GM23248 (cell line): ENCODE data around the gene SERPINB1. TPM values are rescaled to one million over a fixed set of nuclear protein-coding genes. Genes with fewer than 3 reads are reported as not detected.

ENCODE experiments used
- DNase-seq: peaks from one replicate; pipeline ENCODE4 v3.0.0-alpha.2; 2015
- H2AFZ ChIP-seq: fragments of 200-600 bp; sonication (generic); 2 replicates; pipeline ENCODE4 v1.6.1; 2016; ENCODE audit warnings: antibody characterized with exemption
- H3F3A ChIP-seq: fragments of 200-600 bp; sonication (generic); 2 replicates; pipeline ENCODE4 v1.6.1; 2016; ENCODE audit warnings: mild to moderate bottlenecking, antibody characterized with exemption, mixed run types; ENCODE audit not compliant: insufficient read depth
- H3K27ac ChIP-seq: fragments of 200-600 bp; sonication (generic); 2 replicates; pipeline ENCODE4 v1.5.1; 2016; ENCODE audit warnings: mild to moderate bottlenecking
- H3K27me3 ChIP-seq: fragments of 200-600 bp; sonication (generic); replicated peaks from 2 replicates; pipeline ENCODE4 v1.6.1; 2016; ENCODE audit warnings: mild to moderate bottlenecking; ENCODE audit not compliant: insufficient read depth
- H3K36me3 ChIP-seq: fragments of 200-600 bp; sonication (generic); 2 replicates; pipeline ENCODE4 v1.6.1; 2016; ENCODE audit warnings: low read depth, mild to moderate bottlenecking
- H3K4me1 ChIP-seq: fragments of 200-600 bp; sonication (generic); 2 replicates; pipeline ENCODE4 v1.6.1; 2016; ENCODE audit warnings: mild to moderate bottlenecking; ENCODE audit not compliant: insufficient read depth
- H3K4me2 ChIP-seq: fragments of 200-600 bp; sonication (generic); one replicate; pipeline ENCODE4 v1.6.1; 2016; ENCODE audit warnings: mild to moderate bottlenecking; ENCODE audit not compliant: unreplicated experiment
- H3K4me3 ChIP-seq: fragments of 200-600 bp; sonication (generic); 2 replicates; pipeline ENCODE4 v1.5.1; 2016; ENCODE audit warnings: mild to moderate bottlenecking
- H3K79me2 ChIP-seq: fragments of 200-600 bp; sonication (generic); 2 replicates; pipeline ENCODE4 v1.6.1; 2016; ENCODE audit warnings: mild to moderate bottlenecking; ENCODE audit not compliant: insufficient read depth
- H3K9ac ChIP-seq: fragments of 200-600 bp; sonication (generic); 2 replicates; pipeline ENCODE4 v1.6.1; 2016; ENCODE audit warnings: mild to moderate bottlenecking
- H3K9me2 ChIP-seq: fragments of 200-600 bp; sonication (generic); 2 replicates; pipeline ENCODE4 v1.6.1; 2016; ENCODE audit warnings: mixed run types, mild to moderate bottlenecking, moderate library complexity; ENCODE audit not compliant: insufficient read depth
- H3K9me3 ChIP-seq: fragments of 200-600 bp; sonication (generic); one replicate; pipeline ENCODE4 v1.6.1; 2017; ENCODE audit warnings: low read depth
- H4K20me1 ChIP-seq: fragments of 200-600 bp; sonication (generic); 2 replicates; pipeline ENCODE4 v1.6.0; 2016; ENCODE audit not compliant: insufficient read depth
- EZH2 ChIP-seq: fragments of 200-600 bp; sonication (generic); IDR thresholded peaks from 2 replicates; pipeline ENCODE4 v1.6.1; 2018; ENCODE audit warnings: antibody characterized with exemption, mild to moderate bottlenecking; ENCODE audit not compliant: insufficient read depth, poor library complexity, severe bottlenecking
- EZH2phosphoT487 ChIP-seq: fragments of 200-600 bp; sonication (generic); IDR thresholded peaks from 2 replicates; pipeline ENCODE4 v1.6.1; 2018; ENCODE audit warnings: antibody characterized with exemption, moderate library complexity, mild to moderate bottlenecking, low read depth; ENCODE audit not compliant: insufficient read depth
- WGBS, 2 experiments: methylation state at CpG; one replicate each; pipeline ENCODE4 v1.1.6; 2015 to 2017; ENCODE audit warnings: low lambda C conversion rate in 2 of 2, low coverage in 1 of 2; ENCODE audit errors: missing lambda C conversion rate in 2 of 2; 5-methylcytosine and 5-hydroxymethylcytosine counted together
- in situ Hi-C: fragments of 300-500 bp; cut with MboI; formaldehyde crosslinking; loops from 2 replicates; pipeline ENCODE4 v1.15.0; 2020
- polyA plus RNA-seq: library from polyadenylated mRNA; unstranded; fragments of >200 nt; fragmentation: Nextera tagmentation; extraction: Ambion mirVana; gene quantifications from 2 replicates; pipeline ENCODE4 v1.2.1, GENCODE V29; 2016
- total RNA-seq: library from RNA; depleted of rRNA; stranded (reverse); fragments of >200 nt; shearing (Covaris generic); gene quantifications from 2 replicates; pipeline ENCODE4 v1.2.3, GENCODE V29; 2014

The SERPINB1 gene
- total and polyA plus RNA-seq, 2 experiments from 2014 or later: 28.3 to 32.8 TPM

DNA sequence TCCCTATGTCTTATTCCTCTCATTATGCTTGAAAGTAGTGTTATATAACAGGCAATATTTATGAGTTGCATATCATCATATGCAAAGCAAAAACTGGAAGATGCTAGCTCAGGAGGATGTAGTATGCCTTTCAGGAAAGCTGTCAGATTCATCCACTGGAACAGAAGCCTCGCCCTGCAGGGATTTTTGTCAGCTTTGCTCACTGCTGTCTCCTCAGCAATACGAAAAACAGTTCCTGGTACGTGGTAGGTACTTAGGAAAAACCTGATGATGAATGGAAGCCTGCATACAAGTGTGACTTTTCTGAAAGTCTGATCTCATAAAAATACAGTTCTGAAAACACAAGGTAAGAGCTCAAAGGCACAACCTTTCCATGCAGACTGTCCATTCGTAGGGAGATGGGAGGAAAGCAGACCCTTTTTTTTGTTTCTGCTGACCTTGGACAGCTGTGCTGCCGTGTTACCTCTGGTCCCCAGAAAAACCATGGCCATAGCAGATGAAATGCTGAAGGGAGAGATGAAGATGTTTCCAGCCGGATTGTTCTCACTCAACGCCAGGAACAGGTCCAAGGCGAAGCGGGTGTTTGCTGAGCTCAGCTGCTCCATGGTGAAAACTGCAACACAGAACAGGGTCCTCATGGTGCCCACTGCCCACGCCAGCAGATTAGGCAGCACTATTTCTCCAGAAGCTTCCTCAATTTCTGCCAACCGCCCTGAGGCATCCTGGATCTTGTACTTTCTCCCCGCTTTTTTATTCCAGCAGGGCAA lies 1.5 kb downstream of the SERPINB1 start:
- in situ Hi-C loops: no loop called here
- Histone ChIP-seq H3K27ac (peak overlapping the region; percentile 92), H3K9ac (peak overlapping the region; percentile 92), H3K4me1 (peaks cover 40% of the 10 kb centered on the region), H3K9me3 (no peaks in the 10 kb centered on the region), H3K4me3 (peak overlapping the region; percentile 73), H2AFZ (no peak overlapping the region), H3K9me2 (no peaks in the 10 kb centered on the region), H4K20me1 (no peaks in the 10 kb centered on the region), H3K79me2 (peaks cover 13% of the 10 kb centered on the region; the same call in 1 of the 2 replicates), H3K36me3 (peaks cover 12% of the 10 kb centered on the region), H3F3A (peaks cover 39% of the 10 kb centered on the region), H3K27me3 (no peaks in the 10 kb centered on the region), H3K4me2 (peak overlapping the region; percentile 99)
- WGBS, 2 experiments: 38 to 51% methylated on average over 12 of the region's 12 CpGs
- DNase-seq: peak; percentile 34
- TF ChIP-seq EZH2phosphoT487: no peak
- TF ChIP-seq EZH2: no peak

DNA sequence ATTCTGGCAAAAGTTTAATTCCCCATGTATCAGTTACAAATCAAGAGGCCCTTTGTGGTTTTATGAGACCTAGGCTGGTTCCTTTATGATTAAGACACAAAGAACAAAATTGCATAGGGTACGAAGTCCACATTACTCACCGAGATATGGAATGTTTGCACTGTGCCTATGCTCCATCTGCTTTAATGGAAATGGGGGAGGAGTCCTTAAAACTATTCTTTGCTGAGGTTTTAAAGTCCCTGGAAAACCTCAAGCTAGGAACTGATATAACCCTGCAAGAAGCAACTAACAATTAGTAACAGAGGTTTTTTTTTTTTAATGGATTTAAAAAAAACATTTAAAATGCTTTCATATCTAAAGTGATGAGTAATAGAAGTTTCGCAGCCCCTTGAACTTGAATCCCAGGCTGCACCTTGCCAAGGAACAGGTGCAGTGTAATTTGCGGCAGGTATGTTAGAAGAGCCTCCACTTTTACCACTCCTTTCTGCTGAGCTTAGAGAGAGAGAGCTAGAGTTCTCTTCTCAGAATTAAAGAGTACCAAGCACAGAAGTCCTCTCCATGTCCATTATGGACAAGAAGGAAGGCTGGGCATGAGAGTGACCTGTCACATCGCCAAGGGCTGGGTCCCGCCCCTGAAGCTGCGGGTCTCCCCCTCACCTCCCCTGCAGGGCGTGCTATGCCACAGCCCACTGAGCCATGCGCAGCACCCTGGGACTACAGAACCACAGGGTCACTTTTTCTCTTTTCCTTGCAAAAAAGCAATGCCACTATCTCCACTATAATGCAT lies 2.3 kb downstream of the SERPINB1 start:
- Histone ChIP-seq H3K9me3 (no peaks in the 10 kb centered on the region), H3K9me2 (no peaks in the 10 kb centered on the region), H3K4me2 (peak overlapping the region; percentile 99), H3K27me3 (no peaks in the 10 kb centered on the region), H3K36me3 (peaks cover 17% of the 10 kb centered on the region), H4K20me1 (no peaks in the 10 kb centered on the region), H3K9ac (peak overlapping the region; percentile 92; the same call in 1 of the 2 replicates), H3F3A (peaks cover 39% of the 10 kb centered on the region), H3K4me1 (peaks cover 40% of the 10 kb centered on the region), H3K79me2 (peaks cover 13% of the 10 kb centered on the region; the same call in 1 of the 2 replicates), H3K4me3 (peak overlapping the region; percentile 73), H3K27ac (no peak overlapping the region), H2AFZ (no peak overlapping the region)
- 60 to 61% methylated on average over 9 of the region's 9 CpGs for WGBS, 2 experiments
- TF ChIP-seq EZH2: no peak
- no peak for TF ChIP-seq EZH2phosphoT487
- in situ Hi-C loops: no loop called here
- DNase-seq: peak; percentile 61

GRCh38 chr6:2838251-2838650 lies 3.4 kb downstream of the SERPINB1 start:
- H2AFZ ChIP-seq: no peak overlapping the region
- no peaks in the 10 kb centered on the region for H3K9me3 ChIP-seq
- H3K4me2 ChIP-seq: no peak overlapping the region
- H3K9me2 ChIP-seq: no peaks in the 10 kb centered on the region
- H3K36me3 ChIP-seq: peaks cover 24% of the 10 kb centered on the region
- H3K27me3 ChIP-seq: no peaks in the 10 kb centered on the region
- H3K27ac ChIP-seq: no peak overlapping the region
- peaks cover 13% of the 10 kb centered on the region; the same call in 1 of the 2 replicates for H3K79me2 ChIP-seq
- no peak overlapping the region for H3K4me3 ChIP-seq
- peaks cover 32% of the 10 kb centered on the region for H3K4me1 ChIP-seq
- no peak for DNase-seq
- WGBS, 2 experiments: 83 to 86% methylated on average over 3 of the region's 3 CpGs
- no peaks in the 10 kb centered on the region for H4K20me1 ChIP-seq
- peaks cover 39% of the 10 kb centered on the region for H3F3A ChIP-seq
- in situ Hi-C loops: no loop called here
- no peak overlapping the region for H3K9ac ChIP-seq
- no peak for TF ChIP-seq EZH2
- TF ChIP-seq EZH2phosphoT487: no peak

DNA sequence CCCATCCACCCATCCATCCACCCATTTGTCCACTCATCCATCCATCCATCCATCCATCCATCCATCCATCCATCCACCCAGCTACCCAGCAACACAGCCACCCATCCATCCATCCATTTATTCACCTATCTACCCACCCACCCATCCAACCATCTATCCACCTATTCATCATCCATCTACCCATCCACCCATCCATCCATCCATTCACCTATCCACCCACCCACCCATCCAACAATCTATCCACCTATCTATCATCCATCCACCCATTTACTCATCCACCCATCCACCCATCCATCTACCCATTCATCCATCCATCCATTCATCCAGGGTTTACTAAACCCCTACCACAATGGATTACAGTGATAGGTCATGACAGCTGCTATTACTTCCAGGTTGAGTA lies 7.4 kb downstream of the SERPINB1 start:
- in situ Hi-C loops: no loop called here
- Histone ChIP-seq H3K9ac (no peak overlapping the region), H2AFZ (no peak overlapping the region), H4K20me1 (no peaks in the 10 kb centered on the region), H3K27me3 (no peaks in the 10 kb centered on the region), H3K27ac (no peak overlapping the region), H3K79me2 (no peaks in the 10 kb centered on the region), H3K36me3 (peaks cover 24% of the 10 kb centered on the region), H3K4me3 (no peak overlapping the region), H3K4me2 (no peak overlapping the region), H3K9me2 (no peaks in the 10 kb centered on the region), H3F3A (peaks cover 12% of the 10 kb centered on the region), H3K4me1 (peaks cover 11% of the 10 kb centered on the region), H3K9me3 (no peaks in the 10 kb centered on the region)
- TF ChIP-seq EZH2phosphoT487 (no peak), EZH2 (no peak)
- no peak for DNase-seq
